ENCODE data around the gene SRGAP2B.
"Not testable (repeated sequence)": the region's sequence is repeated elsewhere in the genome, so short reads cannot be mapped to it uniquely, and the experiment has no call there.

DNA sequence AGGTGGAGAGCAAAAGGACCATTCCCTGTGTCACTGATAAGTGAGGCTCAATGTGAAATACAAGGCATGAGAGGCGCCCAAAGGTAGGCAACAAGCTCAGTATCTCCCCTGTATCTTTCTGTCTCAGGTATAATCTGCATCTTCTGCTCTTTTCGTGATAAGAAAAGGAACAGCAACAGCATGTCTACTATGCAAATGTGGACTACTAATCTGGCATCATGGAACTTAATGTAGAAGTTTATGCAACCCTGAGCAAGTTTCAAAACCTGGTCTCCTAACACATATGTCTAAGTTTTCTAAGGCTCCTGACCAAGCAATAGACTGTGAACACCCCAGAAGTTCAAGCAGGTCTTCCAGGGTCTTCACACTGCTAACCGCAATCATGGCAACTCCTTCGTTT lies 81.8 kb downstream of the SRGAP2B start:
- TF ChIP-seq, protein P1, sequence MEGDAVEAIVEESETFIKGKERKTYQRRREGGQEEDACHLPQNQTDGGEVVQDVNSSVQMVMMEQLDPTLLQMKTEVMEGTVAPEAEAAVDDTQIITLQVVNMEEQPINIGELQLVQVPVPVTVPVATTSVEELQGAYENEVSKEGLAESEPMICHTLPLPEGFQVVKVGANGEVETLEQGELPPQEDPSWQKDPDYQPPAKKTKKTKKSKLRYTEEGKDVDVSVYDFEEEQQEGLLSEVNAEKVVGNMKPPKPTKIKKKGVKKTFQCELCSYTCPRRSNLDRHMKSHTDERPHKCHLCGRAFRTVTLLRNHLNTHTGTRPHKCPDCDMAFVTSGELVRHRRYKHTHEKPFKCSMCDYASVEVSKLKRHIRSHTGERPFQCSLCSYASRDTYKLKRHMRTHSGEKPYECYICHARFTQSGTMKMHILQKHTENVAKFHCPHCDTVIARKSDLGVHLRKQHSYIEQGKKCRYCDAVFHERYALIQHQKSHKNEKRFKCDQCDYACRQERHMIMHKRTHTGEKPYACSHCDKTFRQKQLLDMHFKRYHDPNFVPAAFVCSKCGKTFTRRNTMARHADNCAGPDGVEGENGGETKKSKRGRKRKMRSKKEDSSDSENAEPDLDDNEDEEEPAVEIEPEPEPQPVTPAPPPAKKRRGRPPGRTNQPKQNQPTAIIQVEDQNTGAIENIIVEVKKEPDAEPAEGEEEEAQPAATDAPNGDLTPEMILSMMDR (IDR thresholded peaks at IDR 0.05; ENCODE audit: control extremely low read depth in 1 of 3, insufficient read depth in 1 of 3, low read depth in 1 of 3, low read length in 3 of 3), result not testable (repeated sequence)
- not testable (repeated sequence) for TF ChIP-seq TAF1 (IDR thresholded peaks at IDR 0.05; ENCODE audit: low read depth, low read length); SP2 (IDR thresholded peaks at IDR 0.05; ENCODE audit: low read length); EZH2 (IDR thresholded peaks at IDR 0.05; ENCODE audit: low read depth, low read length, severe bottlenecking)
